Endothelial cell of umbilical vein (primary cell): ENCODE data around the gene UGT1A9. TPM values are rescaled to one million over a fixed set of nuclear protein-coding genes. Genes with fewer than 3 reads are reported as not detected.

ENCODE experiments used
- BruUV-seq: library from RNA; stranded (reverse); fragments of 400-500 nt; replicated peaks from 2 replicates; lab custom pipeline; 2021; lab: Mats Ljungman, UMichigan
- CTCF ChIA-PET: fragments of 300-600, 350-600 bp; sonication (Branson Sonifier 250); formaldehyde crosslinking; loops from one replicate; lab custom pipeline; 2021; ENCODE audit warnings: antibody characterized with exemption, inconsistent platforms; lab: Charles Lee
- POLR2A ChIA-PET: fragments of 300-600, 350-600 bp; sonication (Branson Sonifier 250); formaldehyde crosslinking; loops from one replicate; lab custom pipeline; 2021; ENCODE audit warnings: antibody characterized with exemption, inconsistent platforms; lab: Charles Lee
- DNase-seq: peaks from one replicate; pipeline ENCODE4 v3.0.0-alpha.2; 2011; ENCODE audit warnings: low read depth, low spot score
- FAIRE-seq: peaks from 2 replicates; lab custom pipeline; 2011; peaks lifted over from hg19 to GRCh38; lab: Jason Lieb, UNC
- H2AFZ ChIP-seq: 2 replicates; pipeline ENCODE4 v1.6.0; 2012; ENCODE audit warnings: low read depth, low read length, control low read depth, inconsistent platforms
- H3K27ac ChIP-seq: 2 replicates; pipeline ENCODE4 v1.5.1; 2011; ENCODE audit warnings: low read depth, mild to moderate bottlenecking, control low read depth, low read length, moderate library complexity; ENCODE audit not compliant: insufficient read depth
- H3K27me3 ChIP-seq, 2 experiments: 2 replicates each; pipeline versions ENCODE4 v1.6.0 to v1.6.1; 2011; ENCODE audit warnings: low read length in 2 of 2, mixed read lengths in 1 of 2; ENCODE audit not compliant: control insufficient read depth in 2 of 2, insufficient read depth in 2 of 2
- H3K36me3 ChIP-seq, 2 experiments: 2 replicates in 1 of 2; 3 replicates in 1 of 2; pipeline ENCODE4 v1.5.1; 2011; ENCODE audit warnings: low read length in 2 of 2, mild to moderate bottlenecking in 1 of 2, moderate library complexity in 1 of 2; ENCODE audit not compliant: control insufficient read depth in 2 of 2, insufficient read depth in 2 of 2; ENCODE audit errors: extremely low read depth in 1 of 2
- H3K4me1 ChIP-seq: 3 replicates; pipeline ENCODE4 v1.5.1; 2011; ENCODE audit warnings: mild to moderate bottlenecking, low read length; ENCODE audit not compliant: control insufficient read depth, insufficient read depth; ENCODE audit errors: extremely low read depth
- H3K4me2 ChIP-seq: 2 replicates; pipeline ENCODE4 v1.6.1; 2011; ENCODE audit warnings: low read length, control low read depth, mixed read lengths; ENCODE audit not compliant: insufficient read depth
- H3K4me3 ChIP-seq, 3 experiments: fragments of 200-600 bp in 1 of 3; sonication (generic), shearing (Covaris generic) in 1 of 3; replicated peaks in 1 of 3; 2 replicates each; pipeline ENCODE4 v1.5.1; 2011 to 2016; ENCODE audit warnings: control low read depth in 3 of 3, low read length in 3 of 3, mild to moderate bottlenecking in 2 of 3, inconsistent platforms in 1 of 3, low read depth in 1 of 3, moderate library complexity in 1 of 3; ENCODE audit not compliant: insufficient read depth in 1 of 3
- H3K79me2 ChIP-seq: 2 replicates; pipeline ENCODE4 v1.6.0; 2012; ENCODE audit warnings: low read length, inconsistent platforms; ENCODE audit not compliant: control insufficient read depth, insufficient read depth
- H3K9ac ChIP-seq: replicated peaks from 2 replicates; pipeline ENCODE3; 2011; ENCODE audit warnings: low read length, control low read depth; ENCODE audit not compliant: insufficient read depth; ENCODE audit errors: extremely low read depth
- H3K9me1 ChIP-seq: replicated peaks from 3 replicates; pipeline ENCODE4 v1.6.0; 2011; ENCODE audit warnings: mild to moderate bottlenecking, low read length; ENCODE audit not compliant: control insufficient read depth, insufficient read depth; ENCODE audit errors: extremely low read depth
- H3K9me3 ChIP-seq: replicated peaks from 2 replicates; pipeline ENCODE4 v1.5.1; 2012; ENCODE audit warnings: low read length, inconsistent platforms; ENCODE audit not compliant: control insufficient read depth, insufficient read depth
- H4K20me1 ChIP-seq: replicated peaks from 2 replicates; pipeline ENCODE3; 2011; ENCODE audit warnings: mild to moderate bottlenecking, low read length; ENCODE audit not compliant: control insufficient read depth, insufficient read depth; ENCODE audit errors: extremely low read depth
- EZH2 ChIP-seq: IDR thresholded peaks from 2 replicates; pipeline ENCODE4 v1.6.1; 2012; ENCODE audit warnings: borderline replicate concordance, low read depth, mild to moderate bottlenecking, moderate library complexity, low read length, inconsistent platforms; ENCODE audit not compliant: severe bottlenecking
- FOS ChIP-seq: IDR thresholded peaks from 2 replicates; pipeline ENCODE4 v1.6.1; 2011; ENCODE audit warnings: mild to moderate bottlenecking, low read length, moderate library complexity, borderline replicate concordance; ENCODE audit not compliant: insufficient read depth
- GATA2 ChIP-seq: IDR thresholded peaks from 2 replicates; pipeline ENCODE4 v1.7.0; 2011; ENCODE audit warnings: low read depth, mild to moderate bottlenecking, moderate library complexity, mixed read lengths, low read length; ENCODE audit not compliant: insufficient read length, insufficient read depth
- JUN ChIP-seq: IDR thresholded peaks from 2 replicates; pipeline ENCODE4 v1.6.1; 2011; ENCODE audit warnings: borderline replicate concordance, low read depth; ENCODE audit not compliant: insufficient read length, insufficient read depth
- MYC ChIP-seq: IDR thresholded peaks from one replicate; pipeline ENCODE4 v1.6.1; 2011; ENCODE audit warnings: mild to moderate bottlenecking, low read depth, low read length
- POLR2A ChIP-seq: IDR thresholded peaks from 2 replicates; pipeline ENCODE4 v1.6.1; 2012; ENCODE audit warnings: low read depth, mild to moderate bottlenecking, control low read depth, low read length
- POLR2AphosphoS5 ChIP-seq: IDR thresholded peaks from 2 replicates; pipeline ENCODE4 v1.6.1; 2012; ENCODE audit warnings: low read depth, mild to moderate bottlenecking, control low read depth, low read length, moderate library complexity; ENCODE audit not compliant: insufficient read depth
- dilution Hi-C: fragments of 300-500 bp; cut with MboI; formaldehyde crosslinking; loops from one replicate; pipeline ENCODE4 v1.15.0; 2019; ENCODE audit warnings: low sequenced_read_pairs; ENCODE audit not compliant: extremely low pct_ligation_motif_present
- intact Hi-C: fragments of 100-400 bp; cut with micrococcal nuclease; formaldehyde crosslinking; loops from one replicate; pipeline ENCODE4 v1.10.0; 2022
- polyA plus RNA-seq, 4 experiments: library from polyadenylated mRNA; depleted of rRNA in 3 of 4; stranded (reverse) in 3 of 4; unstranded in 1 of 4; fragments of >200 nt; gene quantifications; 2 replicates each; pipeline versions ENCODE4 v1.2.1 to v1.2.3, GENCODE V29; 2011 to 2012; ENCODE audit warnings: missing spikeins in 1 of 4
- total RNA-seq: library from RNA; stranded (reverse); gene quantifications from 2 replicates; pipeline ENCODE4 v1.2.3, GENCODE V29; 2021
- TF ChIP-seq, protein P1 (sequence below), 2 donors: IDR thresholded peaks; 1 replicate in 1 of 2; 2 replicates in 1 of 2; pipeline ENCODE4 v1.5.1; 2011; ENCODE audit warnings: low read length in 2 of 2, mild to moderate bottlenecking in 2 of 2, moderate library complexity in 2 of 2, control low read depth in 1 of 2, inconsistent platforms in 1 of 2, low read depth in 1 of 2; ENCODE audit not compliant: insufficient read depth in 1 of 2; ENCODE audit errors: extremely low read depth in 1 of 2
- TF ChIP-seq, protein P2 (sequence below): IDR thresholded peaks from 2 replicates; pipeline ENCODE4 v1.6.1; 2011; ENCODE audit not compliant: insufficient read depth, insufficient read length

Gene UGT1A9
- total and polyA plus RNA-seq, 2 donors (not counting 3 experiments of a cell fraction or from before 2014, with no cell fraction given) = not detected

GRCh38 chr2:233780771-233781170 lies 109.1 kb downstream of the UGT1A9 start:
- TF ChIP-seq MYC (no peak), POLR2A (no peak), GATA2 (no peak), POLR2AphosphoS5 (no peak), FOS (no peak), JUN (no peak), EZH2 (no peak)
- TF ChIP-seq, protein P1, sequence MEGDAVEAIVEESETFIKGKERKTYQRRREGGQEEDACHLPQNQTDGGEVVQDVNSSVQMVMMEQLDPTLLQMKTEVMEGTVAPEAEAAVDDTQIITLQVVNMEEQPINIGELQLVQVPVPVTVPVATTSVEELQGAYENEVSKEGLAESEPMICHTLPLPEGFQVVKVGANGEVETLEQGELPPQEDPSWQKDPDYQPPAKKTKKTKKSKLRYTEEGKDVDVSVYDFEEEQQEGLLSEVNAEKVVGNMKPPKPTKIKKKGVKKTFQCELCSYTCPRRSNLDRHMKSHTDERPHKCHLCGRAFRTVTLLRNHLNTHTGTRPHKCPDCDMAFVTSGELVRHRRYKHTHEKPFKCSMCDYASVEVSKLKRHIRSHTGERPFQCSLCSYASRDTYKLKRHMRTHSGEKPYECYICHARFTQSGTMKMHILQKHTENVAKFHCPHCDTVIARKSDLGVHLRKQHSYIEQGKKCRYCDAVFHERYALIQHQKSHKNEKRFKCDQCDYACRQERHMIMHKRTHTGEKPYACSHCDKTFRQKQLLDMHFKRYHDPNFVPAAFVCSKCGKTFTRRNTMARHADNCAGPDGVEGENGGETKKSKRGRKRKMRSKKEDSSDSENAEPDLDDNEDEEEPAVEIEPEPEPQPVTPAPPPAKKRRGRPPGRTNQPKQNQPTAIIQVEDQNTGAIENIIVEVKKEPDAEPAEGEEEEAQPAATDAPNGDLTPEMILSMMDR (IDR thresholded peaks at IDR 0.05; ENCODE audit: extremely low read depth in 1 of 2, insufficient read depth in 1 of 2, low read depth in 1 of 2, low read length in 2 of 2) = no peak
- TF ChIP-seq, protein P2, sequence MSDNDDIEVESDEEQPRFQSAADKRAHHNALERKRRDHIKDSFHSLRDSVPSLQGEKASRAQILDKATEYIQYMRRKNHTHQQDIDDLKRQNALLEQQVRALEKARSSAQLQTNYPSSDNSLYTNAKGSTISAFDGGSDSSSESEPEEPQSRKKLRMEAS = no peak
- no peaks in the 10 kb centered on the region for H3K36me3 ChIP-seq
- H3K27me3 ChIP-seq = no peaks in the 10 kb centered on the region
- H3K9ac ChIP-seq = no peak overlapping the region
- H3K27ac ChIP-seq = no peak overlapping the region
- H4K20me1 ChIP-seq = no peaks in the 10 kb centered on the region
- no peak overlapping the region for H3K4me2 ChIP-seq
- ChIA-PET POLR2A (no interaction called here), CTCF (no interaction called here)
- H2AFZ ChIP-seq = no peak overlapping the region
- no peaks in the 10 kb centered on the region for H3K9me3 ChIP-seq
- DNase-seq (no peak), FAIRE-seq (no peak)
- H3K79me2 ChIP-seq = no peaks in the 10 kb centered on the region
- H3K4me1 ChIP-seq = no peaks in the 10 kb centered on the region
- H3K9me1 ChIP-seq = no peaks in the 10 kb centered on the region
- dilution Hi-C loops (no loop called here), intact Hi-C loops (no loop called here)
- no peak overlapping the region for H3K4me3 ChIP-seq
- no TSS peak for BruUV-seq
